IPS-18a (cell line): ENCODE data around the gene SGPP1.

Experiments
- H3K27ac ChIP-seq: one replicate; pipeline ENCODE4 v1.5.1; 2013; ENCODE audit warnings: low read length
- H3K27me3 ChIP-seq: one replicate; pipeline ENCODE4 v1.6.1; 2013; ENCODE audit warnings: mild to moderate bottlenecking, low read length; ENCODE audit not compliant: control insufficient read depth, insufficient read depth
- H3K36me3 ChIP-seq: one replicate; pipeline ENCODE4 v1.6.1; 2013; ENCODE audit warnings: low read depth, low read length; ENCODE audit not compliant: control insufficient read depth
- H3K4me1 ChIP-seq: one replicate; pipeline ENCODE4 v1.6.1; 2013; ENCODE audit warnings: low read depth, low read length; ENCODE audit not compliant: control insufficient read depth
- H3K4me3 ChIP-seq: one replicate; pipeline ENCODE4 v1.5.1; 2013; ENCODE audit warnings: low read length
- H3K9ac ChIP-seq: one replicate; pipeline ENCODE4 v1.6.1; 2013; ENCODE audit warnings: mild to moderate bottlenecking, low read length, moderate library complexity
- H3K9me3 ChIP-seq: one replicate; pipeline ENCODE4 v1.6.1; 2013; ENCODE audit warnings: low read depth, low read length; ENCODE audit not compliant: control insufficient read depth

Gene SGPP1

GRCh38 chr14:63727736-63728728 is at the start of gene SGPP1:
Gene SGPP1 (minus strand): TSS chr14:63728065. CDS start chr14:63727944, 121 bp downstream.
- H3K9me3 ChIP-seq: no peaks in the 10 kb centered on the region
- peaks cover 14% of the 10 kb centered on the region for H3K4me1 ChIP-seq
- H3K27me3 ChIP-seq: peaks cover 30% of the 10 kb centered on the region
- peak within 1 kb of the TSS; percentile 59 for H3K9ac ChIP-seq
- no peak within 1 kb of the TSS for H3K27ac ChIP-seq
- peak within 1 kb of the TSS; percentile 93 for H3K4me3 ChIP-seq
- H3K36me3 ChIP-seq: no peaks in the 10 kb centered on the region

GRCh38 chr14:63777024-63777423 is 49.2 kb upstream of the SGPP1 start:
- Histone ChIP-seq H3K4me1 (no peaks in the 10 kb centered on the region), H3K27ac (no peak overlapping the region), H3K4me3 (no peak overlapping the region), H3K9ac (no peak overlapping the region), H3K27me3 (no peaks in the 10 kb centered on the region), H3K9me3 (no peaks in the 10 kb centered on the region), H3K36me3 (no peaks in the 10 kb centered on the region)

DNA sequence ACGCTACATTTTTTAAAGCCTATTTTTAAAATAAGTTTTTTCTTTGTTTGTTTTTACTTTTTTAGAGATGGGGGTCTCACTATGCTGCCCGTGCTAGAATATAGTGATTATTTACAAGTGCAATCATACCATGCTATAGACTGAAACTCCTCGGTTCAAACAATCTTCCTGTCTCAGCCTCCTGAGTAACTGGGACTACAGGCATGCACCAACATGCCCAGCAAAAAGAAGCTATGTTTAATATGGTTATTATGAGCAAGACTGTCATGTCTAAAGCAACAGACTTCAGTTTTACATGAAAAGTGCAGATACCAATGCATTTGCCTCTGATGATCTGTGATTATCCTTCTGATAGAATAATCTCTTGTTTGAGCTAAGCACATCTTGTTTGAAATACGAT is 45.6 kb upstream of the SGPP1 start:
- no peak overlapping the region for H3K27ac ChIP-seq
- H3K4me3 ChIP-seq: no peak overlapping the region
- no peak overlapping the region for H3K9ac ChIP-seq
- H3K27me3 ChIP-seq: no peaks in the 10 kb centered on the region
- no peaks in the 10 kb centered on the region for H3K4me1 ChIP-seq
- no peaks in the 10 kb centered on the region for H3K9me3 ChIP-seq
- H3K36me3 ChIP-seq: no peaks in the 10 kb centered on the region

DNA sequence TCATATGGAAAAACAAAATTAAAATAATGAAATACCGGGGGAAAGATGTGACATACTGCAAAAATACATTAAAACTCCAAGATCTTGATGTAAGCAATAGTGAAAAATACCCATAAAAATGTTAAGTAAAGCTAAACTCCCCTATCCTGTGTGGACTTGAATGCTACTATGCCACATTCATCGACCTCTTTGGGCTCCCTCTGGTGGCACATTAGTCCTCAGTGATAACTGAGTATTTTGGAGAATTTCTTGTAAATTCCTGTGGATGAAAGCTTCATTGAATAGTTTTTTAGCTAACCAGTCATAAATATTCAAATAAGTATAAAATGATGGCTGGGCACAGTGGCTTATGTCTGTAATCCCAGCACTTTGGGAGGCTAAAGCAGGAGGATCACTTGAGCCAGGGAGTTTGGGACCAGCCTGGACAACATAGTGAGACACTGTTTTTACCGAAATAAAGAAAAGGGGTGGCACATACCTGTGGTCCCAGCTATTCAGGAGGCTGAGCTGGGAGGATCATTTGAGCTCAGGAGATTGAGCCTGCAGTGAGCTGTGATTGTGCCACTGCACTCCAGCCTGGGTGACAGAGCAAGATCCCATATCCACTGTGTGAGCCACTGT is 42.4 kb upstream of the SGPP1 start:
- Histone ChIP-seq H3K4me1 (no peaks in the 10 kb centered on the region), H3K27ac (no peak overlapping the region), H3K36me3 (no peaks in the 10 kb centered on the region), H3K9ac (no peak overlapping the region), H3K27me3 (no peaks in the 10 kb centered on the region), H3K9me3 (no peaks in the 10 kb centered on the region), H3K4me3 (no peak overlapping the region)

- H3K4me1 ChIP-seq: no peaks in the 10 kb centered on the region
- no peak overlapping the region for H3K4me3 ChIP-seq
- H3K9me3 ChIP-seq: no peaks in the 10 kb centered on the region
- H3K27me3 ChIP-seq: no peaks in the 10 kb centered on the region
- no peak overlapping the region for H3K27ac ChIP-seq
- no peak overlapping the region for H3K9ac ChIP-seq
- H3K36me3 ChIP-seq: no peaks in the 10 kb centered on the region
Measured at GRCh38 chr14:63766611-63767010, 38.7 kb upstream of the SGPP1 start.

- H3K36me3 ChIP-seq: no peaks in the 10 kb centered on the region
- H3K27me3 ChIP-seq: no peaks in the 10 kb centered on the region
- H3K9me3 ChIP-seq: no peaks in the 10 kb centered on the region
- H3K4me1 ChIP-seq: no peaks in the 10 kb centered on the region
- H3K27ac ChIP-seq: no peak overlapping the region
- H3K9ac ChIP-seq: no peak overlapping the region
- no peak overlapping the region for H3K4me3 ChIP-seq
Measured at GRCh38 chr14:63764620-63765139, 36.8 kb upstream of the SGPP1 start.

- H3K9me3 ChIP-seq: no peaks in the 10 kb centered on the region
- H3K4me3 ChIP-seq: no peak overlapping the region
- no peaks in the 10 kb centered on the region for H3K36me3 ChIP-seq
- H3K27me3 ChIP-seq: no peaks in the 10 kb centered on the region
- no peak overlapping the region for H3K9ac ChIP-seq
- H3K27ac ChIP-seq: no peak overlapping the region
- H3K4me1 ChIP-seq: no peaks in the 10 kb centered on the region
Measured at GRCh38 chr14:63764103-63764502, 36.2 kb upstream of the SGPP1 start.

- no peaks in the 10 kb centered on the region for H3K9me3 ChIP-seq
- H3K4me1 ChIP-seq: no peaks in the 10 kb centered on the region
- H3K27ac ChIP-seq: no peak overlapping the region
- H3K36me3 ChIP-seq: no peaks in the 10 kb centered on the region
- no peak overlapping the region for H3K4me3 ChIP-seq
- H3K9ac ChIP-seq: no peak overlapping the region
- no peaks in the 10 kb centered on the region for H3K27me3 ChIP-seq
Measured at GRCh38 chr14:63761351-63762117, 33.7 kb upstream of the SGPP1 start.

DNA sequence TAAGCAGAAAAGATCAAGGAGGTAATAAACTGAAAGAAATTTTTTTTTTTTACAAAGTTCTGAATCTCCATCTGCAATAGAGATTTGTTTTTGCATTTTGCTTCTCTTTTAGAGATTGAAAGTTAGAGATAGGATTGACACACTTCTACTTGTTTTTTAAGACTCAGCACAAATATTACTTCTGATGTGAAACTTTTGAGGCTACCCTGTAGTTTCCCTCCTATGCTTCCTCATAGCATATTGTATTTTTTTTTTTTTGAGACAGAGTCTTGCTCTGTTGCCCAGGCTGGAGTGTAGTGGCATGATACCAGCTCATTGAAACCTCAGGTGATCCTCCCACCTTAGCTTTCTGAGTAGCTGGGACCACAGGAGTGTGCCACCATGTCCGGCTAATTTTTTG is 32.1 kb upstream of the SGPP1 start:
- Histone ChIP-seq H3K9me3 (no peaks in the 10 kb centered on the region), H3K9ac (no peak overlapping the region), H3K27me3 (no peaks in the 10 kb centered on the region), H3K4me3 (no peak overlapping the region), H3K36me3 (no peaks in the 10 kb centered on the region), H3K27ac (no peak overlapping the region), H3K4me1 (no peaks in the 10 kb centered on the region)

GRCh38 chr14:63759456-63759855 is 31.6 kb upstream of the SGPP1 start:
- Histone ChIP-seq H3K36me3 (no peaks in the 10 kb centered on the region), H3K9ac (no peak overlapping the region), H3K27ac (no peak overlapping the region), H3K4me3 (no peak overlapping the region), H3K9me3 (no peaks in the 10 kb centered on the region), H3K27me3 (no peaks in the 10 kb centered on the region), H3K4me1 (no peaks in the 10 kb centered on the region)

GRCh38 chr14:63757211-63757610 is 29.3 kb upstream of the SGPP1 start:
- Histone ChIP-seq H3K27ac (no peak overlapping the region), H3K4me3 (no peak overlapping the region), H3K27me3 (no peaks in the 10 kb centered on the region), H3K9me3 (no peaks in the 10 kb centered on the region), H3K4me1 (no peaks in the 10 kb centered on the region), H3K9ac (no peak overlapping the region), H3K36me3 (no peaks in the 10 kb centered on the region)
